Hepatocyte (in vitro differentiated cells): ENCODE data around the gene CRMP1. TPM values are rescaled to one million over a fixed set of nuclear protein-coding genes. Genes with fewer than 3 reads are reported as not detected.

Experiments used
- DNase-seq: peaks from one replicate; pipeline ENCODE4 v3.0.0-alpha.2; 2016; ENCODE audit warnings: low spot score
- H2AFZ ChIP-seq: fragments of 200-600 bp; sonication (generic); 2 replicates; pipeline ENCODE4 v1.6.0; 2016; ENCODE audit warnings: antibody characterized with exemption, mild to moderate bottlenecking
- H3K27ac ChIP-seq: fragments of 200-600 bp; sonication (generic); 2 replicates; pipeline ENCODE4 v1.5.1; 2016; ENCODE audit warnings: mild to moderate bottlenecking
- H3K27me3 ChIP-seq: fragments of 200-600 bp; sonication (generic); 2 replicates; pipeline ENCODE4 v1.6.1; 2016
- H3K36me3 ChIP-seq: fragments of 200-600 bp; sonication (generic); replicated peaks from 2 replicates; pipeline ENCODE4 v1.5.1; 2016; ENCODE audit warnings: low read depth; ENCODE audit not compliant: insufficient read depth
- H3K4me1 ChIP-seq: fragments of 200-600 bp; sonication (generic); 2 replicates; pipeline ENCODE4 v1.5.1; 2016; ENCODE audit warnings: mild to moderate bottlenecking, moderate library complexity; ENCODE audit not compliant: insufficient read depth
- H3K4me2 ChIP-seq: fragments of 200-600 bp; sonication (generic); 2 replicates; pipeline ENCODE4 v1.6.0; 2016
- H3K4me3 ChIP-seq: fragments of 200-600 bp; sonication (generic); 2 replicates; pipeline ENCODE4 v1.5.1; 2016; ENCODE audit warnings: mild to moderate bottlenecking
- H3K79me2 ChIP-seq: fragments of 200-600 bp; sonication (generic); 2 replicates; pipeline ENCODE4 v1.6.0; 2017; ENCODE audit warnings: mild to moderate bottlenecking
- H3K9me2 ChIP-seq: fragments of 200-600 bp; sonication (generic); replicated peaks from 2 replicates; pipeline ENCODE4 v1.6.0; 2017; ENCODE audit warnings: mild to moderate bottlenecking; ENCODE audit not compliant: insufficient read depth
- H3K9me3 ChIP-seq: fragments of 200-600 bp; sonication (generic); 2 replicates; pipeline ENCODE4 v1.5.1; 2016; ENCODE audit warnings: low read depth, mild to moderate bottlenecking
- H4K20me1 ChIP-seq: fragments of 200-600 bp; sonication (generic); 2 replicates; pipeline ENCODE4 v1.6.0; 2016; ENCODE audit warnings: mild to moderate bottlenecking; ENCODE audit not compliant: insufficient read depth, poor library complexity, severe bottlenecking
- EZH2 ChIP-seq: fragments of 200-600 bp; sonication (generic); IDR thresholded peaks from 2 replicates; pipeline ENCODE4 v1.6.1; 2016; ENCODE audit warnings: antibody characterized with exemption, mild to moderate bottlenecking, borderline replicate concordance
- EZH2phosphoT487 ChIP-seq: fragments of 200-600 bp; sonication (generic); IDR thresholded peaks from one replicate; pipeline ENCODE4 v1.6.1; 2018; ENCODE audit warnings: antibody characterized with exemption, mild to moderate bottlenecking, low read depth, moderate library complexity; ENCODE audit not compliant: unreplicated experiment, severe bottlenecking
- WGBS: methylation state at CpG from one replicate; pipeline ENCODE4 v1.1.6; 2016; ENCODE audit warnings: low lambda C conversion rate; ENCODE audit errors: missing lambda C conversion rate; 5-methylcytosine and 5-hydroxymethylcytosine counted together
- polyA plus RNA-seq: library from polyadenylated mRNA; unstranded; fragments of >200 nt; fragmentation: Nextera tagmentation; extraction: Ambion mirVana; gene quantifications from 2 replicates; pipeline ENCODE4 v1.2.1, GENCODE V29; 2016
- total RNA-seq: library from RNA; depleted of rRNA; stranded (reverse); fragments of >200 nt; gene quantifications from 2 replicates; pipeline ENCODE4 v1.2.3, GENCODE V29; 2014
- TF ChIP-seq, protein P1 (sequence below): fragments of 200-600 bp; sonication (generic); IDR thresholded peaks from 2 replicates; pipeline ENCODE4 v1.5.1; 2016; ENCODE audit warnings: antibody characterized with exemption, mild to moderate bottlenecking; ENCODE audit not compliant: poor library complexity

CRMP1 gene
- total and polyA plus RNA-seq, 2 experiments from 2014 or later = 12.5 to 12.9 TPM

DNA sequence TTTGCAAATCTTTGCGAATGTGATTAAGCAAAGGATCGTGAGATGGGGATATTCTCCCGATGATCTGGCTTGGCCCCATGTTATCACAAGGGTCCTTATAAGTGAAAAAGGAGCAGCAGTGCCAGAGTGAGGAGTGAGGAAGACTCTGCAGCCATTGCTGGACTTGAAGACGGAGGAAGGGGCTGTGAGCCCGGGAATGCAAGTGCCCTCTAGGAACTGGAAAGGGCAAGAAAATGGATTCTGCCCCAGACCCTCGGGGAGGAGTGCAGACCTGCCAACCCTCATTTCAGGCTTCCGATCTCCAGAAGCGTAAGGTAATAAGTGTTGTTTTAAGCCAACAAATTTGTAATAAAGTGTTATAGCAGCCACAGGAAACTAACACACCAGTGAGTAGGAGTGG is 105.6 kb downstream of the CRMP1 start:
- H3K36me3 ChIP-seq = no peaks in the 10 kb centered on the region
- TF ChIP-seq EZH2phosphoT487 = no peak
- no peak for TF ChIP-seq EZH2
- TF ChIP-seq, protein P1, sequence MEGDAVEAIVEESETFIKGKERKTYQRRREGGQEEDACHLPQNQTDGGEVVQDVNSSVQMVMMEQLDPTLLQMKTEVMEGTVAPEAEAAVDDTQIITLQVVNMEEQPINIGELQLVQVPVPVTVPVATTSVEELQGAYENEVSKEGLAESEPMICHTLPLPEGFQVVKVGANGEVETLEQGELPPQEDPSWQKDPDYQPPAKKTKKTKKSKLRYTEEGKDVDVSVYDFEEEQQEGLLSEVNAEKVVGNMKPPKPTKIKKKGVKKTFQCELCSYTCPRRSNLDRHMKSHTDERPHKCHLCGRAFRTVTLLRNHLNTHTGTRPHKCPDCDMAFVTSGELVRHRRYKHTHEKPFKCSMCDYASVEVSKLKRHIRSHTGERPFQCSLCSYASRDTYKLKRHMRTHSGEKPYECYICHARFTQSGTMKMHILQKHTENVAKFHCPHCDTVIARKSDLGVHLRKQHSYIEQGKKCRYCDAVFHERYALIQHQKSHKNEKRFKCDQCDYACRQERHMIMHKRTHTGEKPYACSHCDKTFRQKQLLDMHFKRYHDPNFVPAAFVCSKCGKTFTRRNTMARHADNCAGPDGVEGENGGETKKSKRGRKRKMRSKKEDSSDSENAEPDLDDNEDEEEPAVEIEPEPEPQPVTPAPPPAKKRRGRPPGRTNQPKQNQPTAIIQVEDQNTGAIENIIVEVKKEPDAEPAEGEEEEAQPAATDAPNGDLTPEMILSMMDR = no peak
- H3K9me2 ChIP-seq = no peaks in the 10 kb centered on the region
- H3K4me2 ChIP-seq = no peak overlapping the region
- H3K27me3 ChIP-seq = no peaks in the 10 kb centered on the region
- H4K20me1 ChIP-seq = no peaks in the 10 kb centered on the region
- H2AFZ ChIP-seq = no peak overlapping the region
- 96% methylated on average over 8 of the region's 8 CpGs for WGBS
- DNase-seq = no peak
- H3K4me3 ChIP-seq = no peak overlapping the region
- no peaks in the 10 kb centered on the region for H3K4me1 ChIP-seq
- H3K27ac ChIP-seq = no peak overlapping the region
- H3K79me2 ChIP-seq = no peaks in the 10 kb centered on the region
- no peaks in the 10 kb centered on the region for H3K9me3 ChIP-seq

DNA sequence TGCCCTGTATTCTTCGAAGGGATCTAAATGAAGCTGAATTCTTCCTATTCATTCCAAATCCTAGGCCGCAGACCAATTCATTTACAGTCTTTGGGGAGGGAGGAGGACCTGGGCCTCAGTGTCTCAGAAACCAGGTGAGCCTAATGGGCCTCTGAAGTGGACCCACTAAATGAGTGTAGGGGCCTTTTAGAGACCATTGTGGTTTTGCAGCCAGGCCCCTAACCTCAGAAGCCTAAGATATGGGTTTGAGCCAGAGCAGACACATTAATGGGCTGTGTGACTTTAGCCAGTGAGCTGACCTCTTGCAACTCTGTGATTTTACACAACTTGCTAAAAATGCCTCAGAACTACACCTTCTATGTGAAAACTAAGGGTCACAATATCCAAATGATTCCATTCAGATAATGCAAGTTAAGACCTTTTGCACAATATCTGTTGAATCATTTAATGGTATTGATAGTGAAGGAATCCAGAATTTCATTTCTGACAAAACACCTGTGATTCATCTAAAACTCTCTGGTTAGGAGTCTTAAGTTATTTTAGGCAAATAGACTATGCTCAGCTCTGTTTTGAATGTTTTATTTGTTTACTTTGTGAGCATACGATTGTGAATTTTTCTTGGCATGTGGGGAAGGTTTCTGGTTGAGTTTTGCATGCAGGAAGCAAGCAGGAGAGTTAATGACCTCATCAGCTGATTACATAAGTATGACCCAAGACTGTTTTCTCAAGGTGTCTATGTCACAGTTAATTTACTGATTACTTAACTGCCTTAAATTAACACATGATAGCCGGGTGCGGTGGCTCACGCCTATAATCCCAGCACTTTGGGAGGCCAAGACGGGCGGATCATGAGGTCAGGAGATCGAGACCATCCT is 106.8 kb downstream of the CRMP1 start:
- DNase-seq = peak; percentile 30
- TF ChIP-seq EZH2 (no peak), EZH2phosphoT487 (no peak)
- TF ChIP-seq, protein P1 = no peak
- H3K27ac ChIP-seq = peak overlapping the region; percentile 55

DNA sequence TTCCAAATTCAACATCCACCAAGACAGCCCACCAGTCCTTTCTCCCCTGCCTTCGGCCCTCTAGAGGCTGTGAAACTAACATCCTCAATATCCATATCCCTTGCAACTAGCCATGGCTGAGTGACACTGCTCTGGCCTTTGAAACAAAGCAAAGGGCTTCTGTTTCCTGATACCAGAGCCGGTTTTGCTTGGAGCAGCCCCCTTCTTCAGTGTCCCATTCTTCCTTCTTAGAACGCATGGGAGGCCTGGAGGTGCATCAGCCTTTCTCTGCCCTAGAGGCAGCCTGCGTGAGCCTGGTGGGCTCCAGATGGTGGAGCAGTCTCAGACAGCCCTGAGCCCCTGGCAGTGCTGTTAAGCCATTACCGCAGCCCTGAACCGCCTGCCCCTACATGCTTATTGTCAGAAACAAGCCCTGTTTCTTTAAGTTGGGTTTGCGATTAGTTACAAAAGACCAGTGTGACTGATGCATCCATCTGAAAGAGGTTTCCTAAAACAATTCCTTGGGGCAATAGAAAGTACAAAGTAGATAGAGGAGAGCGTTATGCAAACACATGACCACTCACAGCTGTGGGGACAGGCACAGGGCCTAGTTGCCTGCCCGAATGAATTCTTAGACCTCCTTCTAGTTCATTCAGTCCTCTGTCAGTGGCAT is 107.8 kb downstream of the CRMP1 start:
- no peak overlapping the region for H3K27ac ChIP-seq
- H3K4me3 ChIP-seq = no peak overlapping the region
- no peak overlapping the region for H3K4me2 ChIP-seq
- no peaks in the 10 kb centered on the region for H4K20me1 ChIP-seq
- H2AFZ ChIP-seq = no peak overlapping the region
- no peaks in the 10 kb centered on the region for H3K79me2 ChIP-seq
- 68% methylated on average over 9 of the region's 9 CpGs for WGBS
- no peaks in the 10 kb centered on the region for H3K27me3 ChIP-seq
- no peak for TF ChIP-seq EZH2
- TF ChIP-seq, protein P1 = no peak
- no peak for TF ChIP-seq EZH2phosphoT487
- H3K9me3 ChIP-seq = no peaks in the 10 kb centered on the region
- no peak for DNase-seq
- no peaks in the 10 kb centered on the region for H3K4me1 ChIP-seq
- H3K9me2 ChIP-seq = no peaks in the 10 kb centered on the region
- no peaks in the 10 kb centered on the region for H3K36me3 ChIP-seq

More for the DNA sequence above, 106.8 kb downstream of the CRMP1 start:
- Histone ChIP-seq H3K27me3 (no peaks in the 10 kb centered on the region), H3K9me2 (no peaks in the 10 kb centered on the region), H3K9me3 (no peaks in the 10 kb centered on the region), H3K36me3 (no peaks in the 10 kb centered on the region), H3K4me2 (no peak overlapping the region), H3K4me1 (no peaks in the 10 kb centered on the region), H3K4me3 (no peak overlapping the region), H2AFZ (no peak overlapping the region), H3K79me2 (no peaks in the 10 kb centered on the region), H4K20me1 (no peaks in the 10 kb centered on the region)
- 88% methylated on average over 9 of the region's 9 CpGs for WGBS
